Spleen (tissue), 7 donors: ENCODE results near the gene SST.

ENCODE experiments used
- POLR2A ChIP-seq, 3 donors: fragments of 450-650 bp; IDR thresholded peaks; one replicate each; pipeline ENCODE4 v1.5.1; 2017; ENCODE audit warnings: antibody characterized with exemption in 3 of 3, mild to moderate bottlenecking in 1 of 3
- TF ChIP-seq, protein P1 (sequence below), 11 experiments: fragments of 200-600 bp in 7 of 11; fragments of 450-650 bp in 4 of 11; sonication (generic) in 4 of 11; IDR thresholded peaks in 8 of 11; conservative IDR thresholded peaks in 3 of 11; 1 replicate in 7 of 11; 2 replicates in 4 of 11; pipeline versions ENCODE4 v1.4.0 to v1.8.0; 2016 to 2021; ENCODE audit warnings: antibody characterized with exemption in 11 of 11, inconsistent platforms in 4 of 11, mild to moderate bottlenecking in 1 of 11
- donor health status: DM: no; HTN: no; CAD: no; lungs with moderate emphysema.
- donor health status: DM: no; HTN: no; CAD: no.
- donor health status: DM: no; HTN: no; CAD: no.

DNA sequence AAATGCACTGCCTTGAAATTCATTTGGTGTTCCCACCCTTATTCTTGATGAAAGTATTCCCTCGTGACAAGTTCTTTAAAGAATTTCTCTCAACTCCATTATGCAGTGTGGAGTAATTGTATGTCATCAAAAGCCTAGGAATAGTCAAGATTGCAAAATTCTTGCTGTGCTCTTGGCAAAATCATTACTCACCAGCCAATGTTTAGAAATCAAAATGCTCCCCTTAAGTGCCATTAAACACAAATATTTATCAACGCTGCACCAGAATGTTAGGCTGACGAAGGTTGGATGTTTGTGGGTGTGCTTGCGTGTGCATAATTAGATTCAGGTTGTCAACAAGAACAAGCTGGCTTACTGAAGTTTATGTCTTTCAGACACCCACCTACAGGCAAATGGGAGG, 40.5 kb downstream of the SST start:
- TF ChIP-seq, protein P1, sequence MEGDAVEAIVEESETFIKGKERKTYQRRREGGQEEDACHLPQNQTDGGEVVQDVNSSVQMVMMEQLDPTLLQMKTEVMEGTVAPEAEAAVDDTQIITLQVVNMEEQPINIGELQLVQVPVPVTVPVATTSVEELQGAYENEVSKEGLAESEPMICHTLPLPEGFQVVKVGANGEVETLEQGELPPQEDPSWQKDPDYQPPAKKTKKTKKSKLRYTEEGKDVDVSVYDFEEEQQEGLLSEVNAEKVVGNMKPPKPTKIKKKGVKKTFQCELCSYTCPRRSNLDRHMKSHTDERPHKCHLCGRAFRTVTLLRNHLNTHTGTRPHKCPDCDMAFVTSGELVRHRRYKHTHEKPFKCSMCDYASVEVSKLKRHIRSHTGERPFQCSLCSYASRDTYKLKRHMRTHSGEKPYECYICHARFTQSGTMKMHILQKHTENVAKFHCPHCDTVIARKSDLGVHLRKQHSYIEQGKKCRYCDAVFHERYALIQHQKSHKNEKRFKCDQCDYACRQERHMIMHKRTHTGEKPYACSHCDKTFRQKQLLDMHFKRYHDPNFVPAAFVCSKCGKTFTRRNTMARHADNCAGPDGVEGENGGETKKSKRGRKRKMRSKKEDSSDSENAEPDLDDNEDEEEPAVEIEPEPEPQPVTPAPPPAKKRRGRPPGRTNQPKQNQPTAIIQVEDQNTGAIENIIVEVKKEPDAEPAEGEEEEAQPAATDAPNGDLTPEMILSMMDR (IDR thresholded peaks at IDR 0.05 in 8 of 11, conservative IDR thresholded peaks at IDR 0.05 in 3 of 11) = no peak
- TF ChIP-seq POLR2A (IDR thresholded peaks at IDR 0.05) = no peak
